SK-N-SH (cell line): Measurements from ENCODE around the gene TWSG1. TPM values are rescaled to one million over a fixed set of nuclear protein-coding genes. Genes with fewer than 3 reads are reported as not detected.

Experiments used
- CTCF ChIA-PET: fragments of 300-600, 350-600 bp; formaldehyde crosslinking; extraction: SDS; loops from one replicate; lab custom pipeline; 2021; lab: Yijun Ruan, JAX
- POLR2A ChIA-PET: fragments of 350-600 bp; sonication (Branson Sonifier 250); formaldehyde crosslinking; extraction: SDS; loops from one replicate; lab custom pipeline; 2020; ENCODE audit warnings: antibody characterized with exemption, inconsistent platforms; lab: Yijun Ruan, JAX
- DNase-seq: peaks from one replicate; pipeline ENCODE4 v3.0.0; 2012
- H2AFZ ChIP-seq: fragments of 200-600 bp; sonication (generic); 2 replicates; pipeline ENCODE4 v1.8.1; 2016; ENCODE audit warnings: antibody characterized with exemption, mild to moderate bottlenecking, low read depth
- H3F3A ChIP-seq: fragments of 200-600 bp; sonication (generic); replicated peaks from 2 replicates; pipeline ENCODE3; 2016; ENCODE audit warnings: antibody characterized with exemption, mild to moderate bottlenecking; ENCODE audit not compliant: insufficient read depth
- H3K27ac ChIP-seq, 2 experiments: fragments of 200-500 bp in 1 of 2; fragments of 200-600 bp in 1 of 2; sonication (Bioruptor generic) in 1 of 2; sonication (generic), shearing (Covaris generic) in 1 of 2; 2 replicates each; pipeline versions ENCODE4 v1.5.1 to v1.6.1; 2014 to 2016; ENCODE audit warnings: low read depth in 2 of 2, inconsistent platforms in 1 of 2, low read length in 1 of 2, mild to moderate bottlenecking in 1 of 2, mixed read lengths in 1 of 2
- H3K27me3 ChIP-seq: fragments of 200-600 bp; sonication (generic), shearing (Covaris generic); 2 replicates; pipeline ENCODE4 v1.6.1; 2016; ENCODE audit warnings: mixed run types; ENCODE audit not compliant: insufficient read depth
- H3K36me3 ChIP-seq, 2 experiments: fragments of 200-500 bp in 1 of 2; fragments of 200-600 bp in 1 of 2; sonication (Bioruptor generic) in 1 of 2; sonication (generic) in 1 of 2; replicated peaks in 1 of 2; 2 replicates each; pipeline versions ENCODE3 to v1.5.1; 2014 to 2016; ENCODE audit warnings: low read length in 1 of 2, mild to moderate bottlenecking in 1 of 2; ENCODE audit not compliant: insufficient read depth in 2 of 2, control insufficient read depth in 1 of 2
- H3K4me1 ChIP-seq, 2 experiments: fragments of 200-500 bp in 1 of 2; fragments of 200-600 bp in 1 of 2; sonication (Bioruptor generic) in 1 of 2; sonication (generic), shearing (Covaris generic) in 1 of 2; 2 replicates each; pipeline versions ENCODE4 v1.5.1 to v1.6.1; 2014 to 2016; ENCODE audit warnings: low read depth in 1 of 2, low read length in 1 of 2, mixed run types in 1 of 2; ENCODE audit not compliant: insufficient read depth in 2 of 2, control insufficient read depth in 1 of 2
- H3K4me2 ChIP-seq: fragments of 200-600 bp; sonication (generic), shearing (Covaris generic); 2 replicates; pipeline ENCODE4 v1.6.1; 2017; ENCODE audit warnings: mixed run types
- H3K4me3 ChIP-seq, 2 experiments: fragments of 200-500 bp in 1 of 2; fragments of 200-600 bp in 1 of 2; sonication (Bioruptor generic) in 1 of 2; sonication (generic), shearing (Covaris generic) in 1 of 2; 2 replicates each; pipeline versions ENCODE4 v1.5.1 to v1.8.1; 2014 to 2016; ENCODE audit warnings: low read depth in 2 of 2, inconsistent platforms in 1 of 2, low read length in 1 of 2, mild to moderate bottlenecking in 1 of 2, mixed read lengths in 1 of 2, moderate library complexity in 1 of 2
- H3K79me2 ChIP-seq: fragments of 200-600 bp; sonication (generic); 2 replicates; pipeline ENCODE4 v1.8.1; 2017; ENCODE audit warnings: mild to moderate bottlenecking; ENCODE audit not compliant: insufficient read depth
- H3K9ac ChIP-seq: fragments of 200-600 bp; sonication (generic); 2 replicates; pipeline ENCODE4 v1.6.1; 2017; ENCODE audit warnings: mixed run types
- H3K9me2 ChIP-seq: fragments of 200-600 bp; sonication (generic); 2 replicates; pipeline ENCODE4 v1.6.1; 2017; ENCODE audit warnings: mixed run types
- H3K9me3 ChIP-seq: fragments of 200-600 bp; sonication (generic); 2 replicates; pipeline ENCODE4 v1.6.1; 2017; ENCODE audit warnings: mixed run types, mild to moderate bottlenecking, moderate library complexity
- H4K20me1 ChIP-seq: fragments of 200-600 bp; sonication (generic); 2 replicates; pipeline ENCODE4 v1.6.1; 2017; ENCODE audit warnings: mild to moderate bottlenecking, mixed run types; ENCODE audit not compliant: insufficient read depth
- CHD2 ChIP-seq: fragments of 150-350 bp; IDR thresholded peaks from 2 replicates; pipeline ENCODE4 v1.6.1; 2018; ENCODE audit warnings: low read length; ENCODE audit not compliant: partially characterized antibody
- CTCF ChIP-seq: fragments of 200-600 bp; sonication (generic); IDR thresholded peaks from 2 replicates; pipeline ENCODE4 v1.6.1; 2017; ENCODE audit warnings: antibody characterized with exemption, mild to moderate bottlenecking, moderate library complexity
- EP300 ChIP-seq, 2 experiments: IDR thresholded peaks; 2 replicates each; pipeline versions ENCODE4 v1.4.0 to v1.6.1; 2012; ENCODE audit warnings: borderline replicate concordance in 1 of 2, low read depth in 1 of 2, low read length in 1 of 2
- FOXJ3 ChIP-seq: sonication (generic); formaldehyde crosslinking; IDR thresholded peaks from 2 replicates; pipeline ENCODE4 v1.5.1; 2020; ENCODE audit warnings: mild to moderate bottlenecking, missing genetic modification reagents
- GABPA ChIP-seq: IDR thresholded peaks from 2 replicates; pipeline ENCODE4 v1.4.0; 2012; ENCODE audit warnings: low read depth, mild to moderate bottlenecking
- IRF3 ChIP-seq: fragments of 150-350 bp; IDR thresholded peaks from 2 replicates; pipeline ENCODE4 v1.6.1; 2016; ENCODE audit warnings: mild to moderate bottlenecking, low read depth, low read length
- JUND ChIP-seq: IDR thresholded peaks from 2 replicates; pipeline ENCODE4 v1.4.0; 2012
- MAX ChIP-seq: IDR thresholded peaks from 2 replicates; pipeline ENCODE4 v1.4.0; 2012; ENCODE audit warnings: low read depth
- MEF2A ChIP-seq: IDR thresholded peaks from 2 replicates; pipeline ENCODE4 v1.4.0; 2012; ENCODE audit warnings: low read depth, borderline replicate concordance
- MXI1 ChIP-seq: IDR thresholded peaks from 2 replicates; pipeline ENCODE4 v1.6.1; 2012; ENCODE audit warnings: mild to moderate bottlenecking, low read depth, low read length, improper control_type of control experiment
- NRF1 ChIP-seq: IDR thresholded peaks from 2 replicates; pipeline ENCODE4 v1.6.1; 2012; ENCODE audit warnings: low read depth, mild to moderate bottlenecking, low read length
- PBX3 ChIP-seq: IDR thresholded peaks from 2 replicates; pipeline ENCODE4; 2012
- RAD21 ChIP-seq: IDR thresholded peaks from 2 replicates; pipeline ENCODE4 v1.6.1; 2012; ENCODE audit warnings: mild to moderate bottlenecking, low read length
- RCOR1 ChIP-seq: fragments of 150-350 bp; IDR thresholded peaks from 2 replicates; pipeline ENCODE4 v1.6.1; 2017; ENCODE audit warnings: antibody characterized with exemption, low read length
- SIN3A ChIP-seq: IDR thresholded peaks from 2 replicates; pipeline ENCODE4 v1.6.1; 2012; ENCODE audit warnings: low read depth, mild to moderate bottlenecking, low read length, moderate library complexity, borderline replicate concordance
- SMC3 ChIP-seq: IDR thresholded peaks from 2 replicates; pipeline ENCODE4 v1.6.1; 2012; ENCODE audit warnings: low read depth, low read length, improper control_type of control experiment
- TAF1 ChIP-seq: IDR thresholded peaks from 2 replicates; pipeline ENCODE4 v1.6.1; 2012; ENCODE audit warnings: low read depth, mild to moderate bottlenecking, low read length, moderate library complexity, borderline replicate concordance
- USF1 ChIP-seq: IDR thresholded peaks from 2 replicates; pipeline ENCODE4 v1.4.0; 2012; ENCODE audit warnings: low read depth, borderline replicate concordance
- USF2 ChIP-seq: fragments of 150-350 bp; IDR thresholded peaks from 2 replicates; pipeline ENCODE4 v1.6.1; 2017; ENCODE audit warnings: antibody characterized with exemption, low read length, low read depth, borderline replicate concordance
- ZBTB33 ChIP-seq: IDR thresholded peaks from 2 replicates; pipeline ENCODE4 v1.4.0; 2012; ENCODE audit warnings: low read depth, borderline replicate concordance
- WGBS: methylation state at CpG from one replicate; pipeline ENCODE4 v1.1.6; 2017; ENCODE audit warnings: low lambda C conversion rate; 5-methylcytosine and 5-hydroxymethylcytosine counted together
- polyA plus RNA-seq, 3 experiments: library from polyadenylated mRNA; depleted of rRNA; stranded (reverse); fragments of >200 nt; gene quantifications; 2 replicates each; pipeline ENCODE4 v1.2.3, GENCODE V29; 2012

The TWSG1 gene
- polyA plus RNA-seq, 1 of the 3 experiments (the other 2 are of a cell fraction), result 44.0 TPM

- Histone ChIP-seq H3K9ac (peak overlapping the region; percentile 93), H2AFZ (peak overlapping the region; percentile 76; the same call in 1 of the 2 replicates), H3K79me2 (peaks cover 41% of the 10 kb centered on the region), H3K36me3 (peaks cover 9 to 17% of the 10 kb centered on the region in 2 experiments), H3K4me3 (peak overlapping the region; percentile 76 to 92), H3K4me2 (peak overlapping the region; percentile 70), H3K4me1 (peaks cover under 1 to 11% of the 10 kb centered on the region in 2 experiments; a peak in 3 of 4 replicates), H4K20me1 (no peaks in the 10 kb centered on the region), H3K27me3 (no peaks in the 10 kb centered on the region), H3K9me3 (no peaks in the 10 kb centered on the region), H3K27ac (no peak overlapping the region), H3K9me2 (no peaks in the 10 kb centered on the region), H3F3A (peaks cover 8% of the 10 kb centered on the region)
- POLR2A ChIA-PET, result no interaction called here
- no peak for DNase-seq
- WGBS, result 60% methylated on average over 3 of the region's 3 CpGs
- CTCF ChIA-PET, result interaction anchor here (1.4 kb wide), 1 partner anchor 262 kb away, joined by 4 read pairs; no protein-coding TSS in a partner anchor
- TF ChIP-seq ZBTB33 (no peak), PBX3 (no peak), MEF2A (no peak), CTCF (no peak), SIN3A (no peak), EP300 (IDR thresholded peaks at IDR 0.05; ENCODE audit: borderline replicate concordance in 1 of 2, low read depth in 1 of 2, low read length in 1 of 2) (no peak), RAD21 (no peak), GABPA (no peak), USF2 (no peak), RCOR1 (no peak), IRF3 (no peak), JUND (no peak), USF1 (no peak), CHD2 (no peak), FOXJ3 (CRISPR knock-in tag) (no peak), SMC3 (no peak), MAX (no peak), TAF1 (no peak), MXI1 (no peak), NRF1 (no peak)
Measured at GRCh38 chr18:9335697-9336045, 1.1 kb downstream of the TWSG1 start.
